H9 (cell line): ENCODE data around the gene CACNA1H. TPM values are rescaled to one million over a fixed set of nuclear protein-coding genes. Genes with fewer than 3 reads are reported as not detected.

Source experiments
- DNase-seq: peaks from one replicate; pipeline ENCODE4 v3.0.0-alpha.2; 2017
- H2AFZ ChIP-seq: one replicate; pipeline ENCODE4 v1.6.1; 2013; ENCODE audit warnings: mild to moderate bottlenecking, low read length, control low read depth, moderate library complexity
- H2AK5ac ChIP-seq: 2 replicates; pipeline ENCODE4 v1.6.1; 2013; ENCODE audit warnings: low read length, control low read depth, mixed read lengths; ENCODE audit not compliant: insufficient read length
- H2BK120ac ChIP-seq: one replicate; pipeline ENCODE4 v1.6.1; 2013; ENCODE audit warnings: low read depth, mild to moderate bottlenecking, low read length, control low read depth, inconsistent platforms; ENCODE audit not compliant: poor library complexity, severe bottlenecking
- H2BK12ac ChIP-seq: 2 replicates; pipeline ENCODE4 v1.6.1; 2013; ENCODE audit warnings: low read length, control low read depth, mixed read lengths, low read depth; ENCODE audit not compliant: insufficient read length
- H2BK15ac ChIP-seq: 2 replicates; pipeline ENCODE4 v1.6.1; 2013; ENCODE audit warnings: low read depth, low read length, control low read depth
- H2BK20ac ChIP-seq: one replicate; pipeline ENCODE4 v1.6.1; 2013; ENCODE audit warnings: low read depth, mild to moderate bottlenecking, low read length, control low read depth, inconsistent platforms; ENCODE audit not compliant: poor library complexity, severe bottlenecking
- H2BK5ac ChIP-seq: 2 replicates; pipeline ENCODE4 v1.6.1; 2013; ENCODE audit warnings: low read length, control low read depth, mixed read lengths; ENCODE audit not compliant: insufficient read length
- H3K14ac ChIP-seq: 2 replicates; pipeline ENCODE4 v1.6.1; 2013; ENCODE audit warnings: low read length, control low read depth; ENCODE audit not compliant: insufficient read depth
- H3K18ac ChIP-seq: 2 replicates; pipeline ENCODE4 v1.6.1; 2013; ENCODE audit warnings: low read depth, mild to moderate bottlenecking, mixed read lengths, low read length, control low read depth; ENCODE audit not compliant: insufficient read length
- H3K23ac ChIP-seq: 2 replicates; pipeline ENCODE4 v1.6.1; 2013; ENCODE audit warnings: low read length, control low read depth, mixed read lengths, low read depth; ENCODE audit not compliant: insufficient read length
- H3K23me2 ChIP-seq: 2 replicates; pipeline ENCODE4 v1.6.1; 2013; ENCODE audit warnings: low read depth, mild to moderate bottlenecking, mixed read lengths, low read length, control low read depth; ENCODE audit not compliant: insufficient read length, poor library complexity, severe bottlenecking
- H3K27ac ChIP-seq: 2 replicates; pipeline ENCODE4 v1.5.1; 2013; ENCODE audit warnings: low read length, control low read depth, mixed read lengths, low read depth; ENCODE audit not compliant: insufficient read length
- H3K27me3 ChIP-seq: 2 replicates; pipeline ENCODE4 v1.6.1; 2013; ENCODE audit warnings: low read length, control low read depth, inconsistent platforms; ENCODE audit not compliant: insufficient read depth
- H3K4ac ChIP-seq: 2 replicates; pipeline ENCODE4 v1.6.1; 2013; ENCODE audit warnings: low read depth, mild to moderate bottlenecking, control low read depth, inconsistent platforms, low read length, moderate library complexity
- H3K4me1 ChIP-seq: 2 replicates; pipeline ENCODE4 v1.6.1; 2013; ENCODE audit warnings: low read length, control low read depth, inconsistent platforms; ENCODE audit not compliant: insufficient read depth
- H3K4me2 ChIP-seq: 2 replicates; pipeline ENCODE4 v1.6.1; 2013; ENCODE audit warnings: low read length, control low read depth, mixed read lengths; ENCODE audit not compliant: insufficient read length, insufficient read depth
- H3K56ac ChIP-seq: 2 replicates; pipeline ENCODE4 v1.6.1; 2013; ENCODE audit warnings: low read depth, mild to moderate bottlenecking, mixed read lengths, low read length, control low read depth; ENCODE audit not compliant: insufficient read length
- H3K79me1 ChIP-seq: 2 replicates; pipeline ENCODE4 v1.6.1; 2013; ENCODE audit warnings: low read depth, mild to moderate bottlenecking, moderate library complexity, low read length, control low read depth, inconsistent platforms; ENCODE audit not compliant: insufficient read depth, poor library complexity, severe bottlenecking
- H3K79me2 ChIP-seq: 2 replicates; pipeline ENCODE4 v1.6.1; 2013; ENCODE audit warnings: low read length, control low read depth, inconsistent platforms; ENCODE audit not compliant: insufficient read depth
- H3K9ac ChIP-seq: 2 replicates; pipeline ENCODE4 v1.6.1; 2013; ENCODE audit warnings: low read length, control low read depth, mixed read lengths; ENCODE audit not compliant: insufficient read length; ENCODE audit errors: extremely low read depth
- H3K9me3 ChIP-seq: one replicate; pipeline ENCODE4 v1.6.1; 2013; ENCODE audit warnings: low read depth, low read length, inconsistent platforms; ENCODE audit not compliant: control insufficient read depth
- H3T11ph ChIP-seq: one replicate; pipeline ENCODE4 v1.6.1; 2013; ENCODE audit warnings: mild to moderate bottlenecking, low read length, control low read depth, inconsistent platforms
- H4K20me1 ChIP-seq: one replicate; pipeline ENCODE4 v1.6.1; 2013; ENCODE audit not compliant: control insufficient read depth, insufficient read length, insufficient read depth
- H4K5ac ChIP-seq: 2 replicates; pipeline ENCODE4 v1.6.1; 2013; ENCODE audit warnings: low read depth, mild to moderate bottlenecking, mixed read lengths, low read length, control low read depth; ENCODE audit not compliant: insufficient read length
- H4K8ac ChIP-seq: replicated peaks from 2 replicates; pipeline ENCODE4 v1.6.1; 2013; ENCODE audit warnings: low read length, control low read depth, mixed read lengths, low read depth; ENCODE audit not compliant: insufficient read length
- H4K91ac ChIP-seq: 2 replicates; pipeline ENCODE4 v1.6.1; 2013; ENCODE audit warnings: low read depth, mild to moderate bottlenecking, moderate library complexity, mixed read lengths, low read length, control low read depth; ENCODE audit not compliant: insufficient read length
- H3K27ac Mint-ChIP-seq, 3 experiments: 2 replicates in 2 of 3; 3 replicates in 1 of 3; pipeline ENCODE4 v1.8.0; 2020 to 2021; ENCODE audit warnings: mixed read lengths in 3 of 3, mild to moderate bottlenecking in 1 of 3, moderate library complexity in 1 of 3
- H3K27me3 Mint-ChIP-seq: 2 replicates; pipeline ENCODE4 v1.8.0; 2021; ENCODE audit warnings: low read depth, mild to moderate bottlenecking, moderate library complexity, mixed read lengths
- H3K36me3 Mint-ChIP-seq, 3 experiments: 2 replicates in 2 of 3; 3 replicates in 1 of 3; pipeline ENCODE4 v1.8.0; 2020 to 2021; ENCODE audit warnings: low read depth in 3 of 3, mixed read lengths in 3 of 3; ENCODE audit not compliant: insufficient read depth in 1 of 3
- H3K4me1 Mint-ChIP-seq, 2 experiments: 2 replicates each; pipeline ENCODE4 v1.8.0; 2020; ENCODE audit warnings: mixed read lengths in 2 of 2
- H3K4me3 Mint-ChIP-seq, 2 experiments: 2 replicates in 1 of 2; 3 replicates in 1 of 2; pipeline ENCODE4 v1.8.0; 2020 to 2021; ENCODE audit warnings: mild to moderate bottlenecking in 2 of 2, mixed read lengths in 2 of 2, moderate library complexity in 1 of 2
- H3K9me3 Mint-ChIP-seq, 2 experiments: 2 replicates in 1 of 2; 3 replicates in 1 of 2; pipeline ENCODE4 v1.8.0; 2020; ENCODE audit warnings: mild to moderate bottlenecking in 2 of 2, mixed read lengths in 2 of 2, moderate library complexity in 1 of 2
- CTCF ChIP-seq: fragments of 200-600 bp; sonication (generic); conservative IDR thresholded peaks from 3 replicates; pipeline ENCODE4 v1.8.0; 2021; ENCODE audit warnings: antibody characterized with exemption, mild to moderate bottlenecking
- WGBS: extraction: QIAGEN DNeasy Blood & Tissue Kit; methylation state at CpG from one replicate; pipeline ENCODE4 v1.1.7; 2013; ENCODE audit warnings: missing lambda C conversion rate, low lambda C conversion rate, mixed read lengths; ENCODE audit not compliant: insufficient read length; ENCODE audit errors: extremely low coverage; 5-methylcytosine and 5-hydroxymethylcytosine counted together
- total RNA-seq: library from RNA; stranded (reverse); gene quantifications from 2 replicates; pipeline ENCODE4 v1.2.1, GENCODE V29; 2021

Gene CACNA1H
- total RNA-seq, 1 experiment from 2014 or later: 43.3 TPM

DNA sequence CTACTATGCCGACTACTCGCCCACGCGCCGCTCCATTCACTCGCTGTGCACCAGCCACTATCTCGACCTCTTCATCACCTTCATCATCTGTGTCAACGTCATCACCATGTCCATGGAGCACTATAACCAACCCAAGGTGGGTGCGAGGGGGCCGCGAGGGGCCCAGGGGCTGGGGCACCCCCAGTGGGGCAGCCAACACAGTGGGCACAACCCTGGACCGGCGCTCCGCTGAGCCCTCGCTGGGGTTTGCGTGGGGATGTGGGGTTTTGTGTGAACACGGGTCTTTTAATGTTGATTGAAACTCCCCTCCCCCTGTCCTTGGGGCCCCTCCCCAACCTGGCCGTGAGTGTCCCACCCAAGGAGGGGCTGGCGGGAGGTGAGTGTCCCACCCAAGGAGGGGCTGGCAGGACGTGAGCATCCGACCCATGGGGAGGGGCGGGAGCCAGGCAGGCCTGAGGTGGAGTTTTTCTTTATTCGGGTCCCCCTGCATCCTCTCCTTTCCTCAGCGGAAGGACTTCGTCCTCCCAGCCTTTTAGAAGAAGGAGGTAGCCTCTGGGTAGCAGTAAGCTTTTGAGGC, 61.0 kb downstream of the CACNA1H start:
- Histone ChIP-seq H2AFZ (no peak overlapping the region), H3K9me3 (no peaks in the 10 kb centered on the region), H3K14ac (no peak overlapping the region), H3K79me2 (no peaks in the 10 kb centered on the region), H2BK12ac (no peak overlapping the region), H3K27me3 (no peaks in the 10 kb centered on the region), H3K79me1 (no peaks in the 10 kb centered on the region), H3K9ac (no peak overlapping the region), H3K23me2 (no peaks in the 10 kb centered on the region), H4K8ac (no peak overlapping the region), H3K4me1 (no peaks in the 10 kb centered on the region), H2BK5ac (no peak overlapping the region), H2AK5ac (no peak overlapping the region), H2BK20ac (no peak overlapping the region), H2BK120ac (no peak overlapping the region), H4K20me1 (peaks cover 3% of the 10 kb centered on the region), H4K91ac (no peak overlapping the region), H3K27ac (no peak overlapping the region), H3K4ac (no peak overlapping the region), H3K23ac (no peak overlapping the region), H2BK15ac (no peak overlapping the region), H3K4me2 (no peak overlapping the region), H4K5ac (no peak overlapping the region), H3K56ac (no peak overlapping the region), H3K18ac (no peak overlapping the region), H3T11ph (no peak overlapping the region)
- DNase-seq: no peak
- Mint-ChIP-seq H3K9me3 (no peaks in the 10 kb centered on the region), H3K27ac (no peak overlapping the region; a peak in 1 of 7 replicates), H3K36me3 (peaks cover 2 to 43% (median 29%) of the 10 kb centered on the region in 3 experiments; a peak in 6 of 7 replicates), H3K4me3 (no peak overlapping the region), H3K4me1 (no peaks in the 10 kb centered on the region), H3K27me3 (no peaks in the 10 kb centered on the region)
- no peak for TF ChIP-seq CTCF
- WGBS: no CpG with 5 or more reads among the region's 25 CpGs
